Measurements from ENCODE around the gene CYTH3.

The CYTH3 gene

GRCh38 chr7:6271694-6272440, 557 bp downstream of the CYTH3 start:
- H3K27ac ChIP-seq = peak overlapping the region; percentile 47

GRCh38 chr7:6271060-6271658, 1.3 kb downstream of the CYTH3 start:
- H3K27ac ChIP-seq = peak overlapping the region; percentile 47
- TF ChIP-seq CTCF (IDR thresholded peaks at IDR 0.05) (peak; percentile 42), ZFX (IDR thresholded peaks at IDR 0.05; ENCODE audit: borderline replicate concordance) (no peak)

More at GRCh38 chr7:6271694-6272440, 557 bp downstream of the CYTH3 start:
- TF ChIP-seq CTCF (IDR thresholded peaks at IDR 0.05) (no peak), ZFX (IDR thresholded peaks at IDR 0.05; ENCODE audit: borderline replicate concordance) (no peak)

DNA sequence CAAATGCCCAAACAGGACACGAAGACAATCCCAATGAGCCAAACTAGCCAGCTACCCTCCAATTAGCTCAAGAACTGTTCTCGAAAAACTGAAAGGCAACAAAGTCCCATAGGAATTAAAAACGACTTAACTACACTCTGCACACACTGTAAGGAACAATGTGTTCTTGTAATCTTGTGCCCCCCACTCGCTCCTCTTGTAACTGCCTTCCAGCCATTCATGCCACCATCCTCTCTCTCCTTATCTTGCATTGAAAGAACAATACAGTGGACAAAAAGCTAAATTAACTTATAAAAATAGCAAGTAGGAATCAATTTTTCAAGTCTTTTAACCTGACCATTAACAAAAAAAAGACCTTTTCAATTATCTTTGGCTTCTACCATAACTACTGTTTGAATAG, 2.9 kb downstream of the CYTH3 start:
- TF ChIP-seq ZFX (IDR thresholded peaks at IDR 0.05; ENCODE audit: borderline replicate concordance) (no peak), CTCF (IDR thresholded peaks at IDR 0.05) (no peak)
- peak overlapping the region; percentile 66 for H3K27ac ChIP-seq

DNA sequence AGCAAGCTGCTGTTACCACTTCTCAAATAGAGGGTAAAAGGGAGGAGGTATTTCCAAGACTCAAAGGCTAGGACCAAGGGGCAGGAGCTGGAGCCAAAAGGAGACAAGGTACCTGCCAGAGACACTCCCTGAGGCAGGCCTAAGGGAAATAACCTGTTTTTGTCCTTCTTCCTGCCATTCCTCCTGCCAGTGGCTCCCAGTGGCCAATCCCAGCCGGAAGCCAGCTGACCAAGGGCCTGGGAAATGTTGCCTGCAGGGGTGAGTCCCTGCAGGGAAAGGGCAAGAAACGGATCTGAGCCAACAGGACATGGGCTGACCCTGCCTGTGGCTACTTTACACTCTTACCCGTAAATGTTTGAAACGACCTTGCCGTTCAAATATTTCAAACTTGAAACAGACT, 3.5 kb downstream of the CYTH3 start:
- TF ChIP-seq CTCF (IDR thresholded peaks at IDR 0.05) = no peak
- TF ChIP-seq ZFX (IDR thresholded peaks at IDR 0.05; ENCODE audit: borderline replicate concordance) = no peak
- peak overlapping the region; percentile 66 for H3K27ac ChIP-seq

DNA sequence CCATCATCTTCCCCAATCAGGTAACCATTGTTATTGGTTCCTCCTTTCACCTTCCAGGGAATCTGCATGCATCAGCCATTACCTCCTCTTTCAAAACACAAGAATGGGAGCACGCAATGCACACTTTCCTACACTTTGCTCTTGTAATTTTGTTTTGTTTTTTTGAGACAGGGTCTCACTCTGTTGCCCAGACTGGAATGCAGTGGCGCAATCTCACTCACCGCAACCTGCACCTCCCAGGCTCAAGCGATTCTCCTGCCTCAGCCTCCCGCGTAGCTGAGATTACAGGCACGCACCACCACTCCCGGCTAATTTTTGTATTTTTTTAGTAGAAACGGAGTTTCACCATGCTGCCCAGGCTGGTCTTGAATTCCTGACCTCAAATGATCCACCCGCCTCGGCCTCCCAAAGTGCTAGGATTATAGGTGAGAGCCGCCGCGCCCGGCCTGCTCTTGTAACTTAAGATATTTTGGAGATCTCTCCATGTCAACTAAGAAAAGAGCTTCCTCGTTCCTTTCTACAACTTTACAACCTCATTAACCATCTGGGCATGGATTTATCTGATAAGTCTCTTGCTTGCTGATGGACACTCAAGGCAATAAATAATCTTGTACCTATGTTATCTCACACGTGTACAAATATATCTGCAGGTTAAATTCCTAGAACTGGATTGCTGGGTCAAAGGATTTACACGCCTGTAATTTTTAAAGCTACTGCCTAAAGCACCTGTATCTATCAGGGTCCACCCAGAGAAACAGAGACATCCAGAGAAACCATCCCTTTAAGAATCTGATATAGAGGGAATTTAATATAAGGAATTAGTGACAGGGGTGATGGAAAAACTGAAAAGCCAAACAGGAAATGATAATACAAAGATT, 4.2 kb downstream of the CYTH3 start:
- no peak for TF ChIP-seq CTCF (IDR thresholded peaks at IDR 0.05)
- TF ChIP-seq ZFX (IDR thresholded peaks at IDR 0.05; ENCODE audit: borderline replicate concordance) = no peak
- H3K27ac ChIP-seq = peak overlapping the region; percentile 66

DNA sequence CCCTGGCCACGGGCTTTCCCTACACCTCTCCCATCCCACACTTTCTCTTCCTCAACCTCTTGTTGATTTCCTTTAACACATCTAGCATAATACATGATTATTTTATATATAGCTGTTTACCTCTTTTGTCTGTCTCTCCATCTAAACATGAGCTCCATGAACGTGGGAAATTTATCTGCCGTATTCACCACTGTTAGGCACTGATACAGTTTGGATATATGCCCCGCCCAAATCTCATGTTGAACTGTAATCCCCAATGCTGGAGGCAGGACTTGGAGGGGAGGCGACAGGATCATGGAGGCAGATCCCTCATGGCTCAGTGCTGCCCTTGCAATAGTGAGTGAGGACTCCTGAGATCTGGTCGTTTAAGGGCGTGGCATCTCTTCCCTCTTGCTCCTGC, 5.7 kb downstream of the CYTH3 start:
- TF ChIP-seq ZFX (IDR thresholded peaks at IDR 0.05; ENCODE audit: borderline replicate concordance) (no peak), CTCF (IDR thresholded peaks at IDR 0.05) (no peak)

More for the DNA sequence above, 5.7 kb downstream of the CYTH3 start:
- no peak overlapping the region for H3K27ac ChIP-seq

All from 22Rv1 (cell line).